Activated CD4-positive, alpha-beta T cell treated with anti-CD3 and anti-CD28 coated beads, Interleukin-2, Interleukin-4, amounts not matched to agents 100 ng/mL and 50 ng/mL, durations not matched to agents 16 hours and 8 hours (primary cell): Measurements from ENCODE around the gene SPTBN1.
"Not testable (repeated sequence)": the region's sequence is repeated elsewhere in the genome, so short reads cannot be mapped to it uniquely, and the experiment has no call there.

ENCODE experiments used
- DNase-seq: peaks from one replicate; pipeline ENCODE4 v3.0.0-alpha.2; 2020; ENCODE audit warnings: low spot score

SPTBN1 gene

GRCh38 chr2:54672590-54673456 is 216.7 kb downstream of the SPTBN1 start:
- no peak for DNase-seq

GRCh38 chr2:54673501-54673998 is 217.4 kb downstream of the SPTBN1 start:
- peak; percentile 53 for DNase-seq

GRCh38 chr2:54675281-54675680 is 219.2 kb downstream of the SPTBN1 start:
- DNase-seq, result no peak

GRCh38 chr2:54675738-54676137 is 219.6 kb downstream of the SPTBN1 start:
- DNase-seq, result no peak

GRCh38 chr2:54676656-54677055 is 220.5 kb downstream of the SPTBN1 start:
- DNase-seq, result no peak

GRCh38 chr2:54677476-54678265 is 221.5 kb downstream of the SPTBN1 start:
- DNase-seq, result no peak

- DNase-seq, result no peak
Observed at GRCh38 chr2:54678719-54679118, 222.6 kb downstream of the SPTBN1 start.

GRCh38 chr2:54680397-54681041 is 224.4 kb downstream of the SPTBN1 start:
- DNase-seq, result peak; percentile 88

- DNase-seq, result no peak
Observed at GRCh38 chr2:54681416-54681815, 225.3 kb downstream of the SPTBN1 start.

- no peak for DNase-seq
Observed at GRCh38 chr2:54683596-54683995, 227.5 kb downstream of the SPTBN1 start.

- no peak for DNase-seq
Observed at GRCh38 chr2:54685263-54685775, 229.2 kb downstream of the SPTBN1 start.

GRCh38 chr2:54687595-54688152 is 231.5 kb downstream of the SPTBN1 start:
- DNase-seq, result peak; percentile 40

- DNase-seq, result no peak
Observed at GRCh38 chr2:54691445-54692135, 235.5 kb downstream of the SPTBN1 start.

- no peak for DNase-seq
Observed at GRCh38 chr2:54692556-54692955, 236.4 kb downstream of the SPTBN1 start.

- DNase-seq, result no peak
Observed at GRCh38 chr2:54695378-54695777, 239.3 kb downstream of the SPTBN1 start.

GRCh38 chr2:54697934-54698333 is 241.8 kb downstream of the SPTBN1 start:
- no peak for DNase-seq

- DNase-seq, result not testable (repeated sequence)
Observed at GRCh38 chr2:54698926-54699325, 242.8 kb downstream of the SPTBN1 start.

GRCh38 chr2:54699665-54700064 is 243.5 kb downstream of the SPTBN1 start:
- no peak for DNase-seq

- no peak for DNase-seq
Observed at GRCh38 chr2:54701029-54701428, 244.9 kb downstream of the SPTBN1 start.

GRCh38 chr2:54704238-54704637 is 248.1 kb downstream of the SPTBN1 start:
- DNase-seq, result no peak
